Fibroblast of villous mesenchyme (primary cell): ENCODE data around the gene RAB40B. TPM values are rescaled to one million over a fixed set of nuclear protein-coding genes. Genes with fewer than 3 reads are reported as not detected.

Source experiments
- DNase-seq: peaks from one replicate; pipeline ENCODE4 v3.0.0-alpha.2; 2010; ENCODE audit warnings: low read depth
- H3K4me3 ChIP-seq: 2 replicates; pipeline ENCODE4 v1.5.1; 2011; ENCODE audit warnings: low read depth, mild to moderate bottlenecking, low read length
- CTCF ChIP-seq: IDR thresholded peaks from 2 replicates; pipeline ENCODE4 v1.5.1; 2012; ENCODE audit warnings: low read depth, mild to moderate bottlenecking, low read length; ENCODE audit not compliant: insufficient read depth
- total RNA-seq: library from RNA; depleted of rRNA; stranded (reverse); fragments of >200 nt; gene quantifications from 2 replicates; pipeline ENCODE4 v1.2.3, GENCODE V29; 2012

Gene RAB40B
- total RNA-seq, 1 donor, result 7.3 TPM

- no peak for DNase-seq
- H3K4me3 ChIP-seq, result no peak overlapping the region
- no peak for TF ChIP-seq CTCF
Measured at GRCh38 chr17:82636626-82637598, 61.6 kb downstream of the RAB40B start.

GRCh38 chr17:82633343-82633742 lies 65.2 kb downstream of the RAB40B start:
- TF ChIP-seq CTCF, result no peak
- no peak overlapping the region for H3K4me3 ChIP-seq
- no peak for DNase-seq

- no peak for TF ChIP-seq CTCF
- DNase-seq, result no peak
- no peak overlapping the region for H3K4me3 ChIP-seq
Measured at GRCh38 chr17:82632451-82632850, 66.0 kb downstream of the RAB40B start.

- DNase-seq, result no peak
- H3K4me3 ChIP-seq, result no peak overlapping the region
- TF ChIP-seq CTCF, result no peak
Measured at GRCh38 chr17:82631544-82631943, 67.0 kb downstream of the RAB40B start.

GRCh38 chr17:82630212-82630611 lies 68.3 kb downstream of the RAB40B start:
- no peak for DNase-seq
- no peak for TF ChIP-seq CTCF
- no peak overlapping the region for H3K4me3 ChIP-seq

- TF ChIP-seq CTCF, result no peak
- DNase-seq, result no peak
- no peak overlapping the region for H3K4me3 ChIP-seq
Measured at GRCh38 chr17:82629748-82630147, 68.8 kb downstream of the RAB40B start.
